LoVo (cell line): ENCODE measurements around the gene SCAI.
A peak's percentile ranks its signal among the peaks of the same experiment; 100 is the strongest.
"Not testable (repeated sequence)": the region's sequence is repeated elsewhere in the genome, so short reads cannot be mapped to it uniquely, and the experiment has no call there.

Experiments
- DNase-seq: peaks from one replicate; pipeline ENCODE4 v3.0.0-alpha.2; 2016; ENCODE audit warnings: low spot score

Gene SCAI

DNA sequence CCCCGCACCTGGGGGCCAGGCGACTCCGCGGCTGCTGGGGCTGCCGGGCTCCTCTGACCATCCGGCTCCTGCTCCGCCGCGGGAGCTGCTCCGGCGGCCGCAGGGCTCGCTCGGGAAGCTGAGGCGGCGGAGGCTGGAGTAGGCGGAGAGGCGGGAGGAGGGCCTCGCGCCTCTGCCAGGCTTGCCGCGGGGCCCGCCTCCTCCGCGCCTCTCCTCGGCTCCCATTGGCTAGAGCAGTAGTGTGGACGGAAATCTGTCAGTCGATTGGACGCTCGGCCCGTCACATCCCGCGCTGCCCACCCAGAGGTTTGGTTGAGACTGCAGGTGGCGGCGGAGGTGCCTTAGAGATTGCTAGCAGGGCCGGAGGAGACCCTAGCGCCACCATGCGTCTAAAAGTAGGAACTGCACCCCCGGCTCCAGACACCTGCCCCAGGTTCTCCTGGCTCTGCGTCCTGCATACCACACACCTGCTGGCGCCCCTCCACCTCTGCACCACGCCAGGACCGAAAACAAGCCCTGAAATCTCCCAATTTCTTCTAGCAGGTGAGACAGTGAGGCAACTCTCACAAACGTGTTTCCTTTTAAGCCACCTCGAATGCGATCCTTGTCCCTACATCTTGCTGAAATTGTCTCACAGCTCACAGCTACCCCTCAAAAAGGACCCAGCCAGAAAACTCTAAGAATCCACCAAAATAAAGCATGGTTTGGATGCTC lies at the start of gene SCAI:
SCAI (minus strand) TSS at position 152 of the 714 bp plus-strand sequence; CDS start at position 61, 91 bp downstream.
- peak; percentile 99 for DNase-seq

DNA sequence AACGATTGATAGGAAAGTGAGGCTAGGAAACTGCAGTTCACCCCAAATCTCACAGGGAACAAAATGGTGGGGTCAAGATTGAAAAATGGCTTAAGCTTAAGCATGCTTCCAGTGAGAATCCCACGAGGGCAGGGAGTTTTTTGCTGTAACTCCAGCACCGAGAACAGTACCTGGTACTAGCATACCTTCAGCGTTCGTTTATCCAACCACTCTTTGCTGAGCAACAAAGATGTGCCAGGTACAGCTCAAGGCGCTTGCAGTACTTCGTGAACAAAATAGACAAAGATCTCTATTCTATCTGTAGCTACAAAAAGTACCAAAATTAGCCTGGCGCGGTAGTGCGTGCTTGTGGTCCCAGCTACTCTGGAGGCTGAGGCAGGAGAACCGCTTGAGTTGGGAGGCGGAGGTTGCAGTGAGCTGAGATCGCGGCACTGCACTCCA lies 47.1 kb upstream of the SCAI start:
- no peak for DNase-seq

DNA sequence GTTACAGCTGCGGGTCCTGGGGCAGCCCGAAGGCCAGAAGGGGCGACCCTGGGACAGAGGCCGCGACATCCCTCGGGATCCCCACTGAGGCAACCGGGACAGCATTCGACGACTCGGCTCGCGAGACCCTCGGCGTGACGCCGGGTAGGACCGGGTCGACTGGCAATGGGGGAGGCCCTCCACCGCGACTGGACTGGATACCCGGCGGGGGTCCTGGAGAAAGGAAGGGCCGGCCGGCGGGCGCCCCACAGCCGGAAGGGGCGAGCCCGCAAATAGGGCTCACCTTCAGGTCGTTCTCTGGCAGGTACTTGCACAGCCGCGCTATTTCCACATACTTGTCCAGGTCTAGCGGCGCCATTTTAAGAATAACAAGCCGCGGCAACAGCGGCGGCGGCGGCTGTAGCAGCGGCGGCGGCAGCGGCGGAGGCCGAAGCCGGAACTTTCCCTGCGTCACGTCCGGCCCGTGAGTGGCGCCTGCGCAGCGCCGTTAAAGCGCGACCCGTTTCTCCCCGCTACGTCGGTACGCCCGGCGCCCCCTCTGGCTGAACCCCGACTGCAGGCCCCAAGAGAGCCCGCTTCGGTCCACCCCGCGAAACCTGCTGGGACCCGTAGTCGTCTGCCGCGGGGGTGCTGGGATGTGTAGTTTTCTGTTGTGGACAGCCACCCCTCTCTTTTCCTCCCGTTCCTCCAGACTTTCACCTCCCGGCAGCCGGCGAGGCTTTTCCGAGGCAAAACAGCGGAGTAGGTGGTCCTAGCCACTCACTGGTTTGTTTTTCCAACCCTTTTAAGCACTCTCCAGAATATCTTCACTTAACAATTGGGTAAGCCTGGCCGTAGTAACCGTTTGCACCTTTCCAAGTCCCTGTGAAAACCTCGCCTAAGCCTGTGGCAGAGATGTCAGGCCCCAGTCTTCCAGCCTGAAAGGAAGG lies 46.3 kb upstream of the SCAI start, which contains the start of gene PPP6C:
PPP6C (minus strand) TSS at position 443 of the 929 bp plus-strand sequence; CDS start at position 358, 85 bp downstream.
- DNase-seq, result peak; percentile 93

DNA sequence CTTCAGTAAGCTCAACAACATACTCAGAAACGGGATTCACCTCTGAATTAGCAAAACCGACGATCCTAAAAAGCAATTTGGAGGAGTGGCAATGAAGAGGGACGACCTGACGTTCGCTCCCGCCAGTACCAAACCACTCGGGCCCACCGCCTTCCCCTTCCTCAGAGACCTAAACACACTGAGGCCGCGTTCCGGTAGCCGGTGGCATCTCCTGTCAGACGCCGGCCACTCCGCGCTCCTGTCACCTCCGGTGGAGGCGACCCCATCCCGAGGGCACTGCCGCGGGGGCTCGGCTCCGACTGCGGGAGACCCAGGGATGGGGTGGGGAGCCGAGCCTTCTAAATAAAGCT lies 45.7 kb upstream of the SCAI start:
- DNase-seq, result no peak

DNA sequence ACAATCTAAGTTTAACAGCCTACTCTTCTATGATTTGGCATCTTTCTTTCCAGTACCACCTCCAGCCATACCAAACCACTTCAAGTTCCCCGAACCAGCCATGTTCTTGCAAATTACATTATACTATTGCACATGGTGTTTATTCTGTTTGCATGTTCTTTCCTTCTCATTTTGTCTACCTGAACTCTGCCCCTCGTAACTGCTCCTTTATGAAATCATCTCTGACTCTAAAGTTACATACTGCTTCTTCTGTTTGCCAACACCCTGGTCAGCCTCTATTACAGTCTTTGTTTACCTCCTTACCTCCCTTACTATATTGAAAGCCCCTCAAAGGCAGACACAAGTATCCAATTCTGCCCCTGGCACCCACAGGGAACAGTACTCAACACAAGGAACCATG lies 40.2 kb upstream of the SCAI start:
- no peak for DNase-seq

DNA sequence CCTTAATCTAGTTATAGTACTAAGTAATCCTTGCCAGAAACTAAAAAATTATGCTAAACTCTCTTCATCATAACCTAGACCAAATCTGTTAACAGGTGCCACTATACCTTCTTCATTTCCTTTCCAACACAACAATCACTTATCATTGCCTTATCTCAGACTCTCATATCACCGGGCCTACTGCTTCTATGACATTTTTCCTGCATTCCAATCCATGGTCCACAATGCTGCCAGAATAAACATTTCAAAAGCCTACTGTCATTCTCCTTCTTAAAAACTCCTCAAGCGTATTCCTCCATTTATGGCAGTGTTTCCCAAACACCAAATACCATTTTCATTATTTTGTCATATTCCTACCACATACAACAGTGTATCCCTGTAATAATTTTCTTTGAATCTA lies 39.7 kb upstream of the SCAI start:
- no peak for DNase-seq

DNA sequence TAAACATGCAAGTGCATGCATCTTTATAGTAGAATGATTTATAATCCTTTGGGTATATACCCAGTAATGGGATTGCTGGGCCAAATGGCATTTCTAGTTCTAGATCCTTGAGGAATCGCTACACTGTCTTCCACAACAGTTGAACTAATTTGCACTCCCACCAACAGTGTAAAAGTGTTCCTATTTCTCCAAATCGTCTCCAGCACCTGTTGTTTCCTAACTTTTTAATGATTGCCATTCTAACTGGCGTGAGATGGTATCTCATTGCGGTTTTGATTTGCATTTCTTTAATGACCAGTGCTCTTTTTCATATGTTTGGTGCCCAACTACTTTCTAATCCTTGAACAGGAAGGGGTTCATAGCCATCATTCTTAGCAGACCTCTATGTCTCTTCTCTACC lies 38.4 kb upstream of the SCAI start:
- DNase-seq, result not testable (repeated sequence)

DNA sequence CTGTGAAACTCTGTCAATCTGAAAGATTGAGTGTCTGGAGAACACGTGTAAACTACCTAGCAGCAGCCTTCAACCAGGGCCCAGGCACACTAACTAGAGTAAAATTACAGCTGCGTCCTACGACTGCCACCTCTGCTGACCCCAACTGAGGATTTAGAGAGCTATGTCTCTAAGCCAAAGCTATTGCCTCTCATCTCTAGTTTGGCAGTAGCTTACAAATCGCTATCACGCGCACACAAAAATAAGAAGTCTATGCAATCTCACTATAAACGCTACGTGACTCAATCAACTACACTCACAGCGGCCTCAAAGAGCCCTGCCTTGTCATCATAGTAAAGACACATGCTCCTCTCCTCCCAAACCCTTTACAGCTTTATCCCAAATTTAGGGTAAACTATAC lies 37.5 kb upstream of the SCAI start:
- DNase-seq, result no peak

DNA sequence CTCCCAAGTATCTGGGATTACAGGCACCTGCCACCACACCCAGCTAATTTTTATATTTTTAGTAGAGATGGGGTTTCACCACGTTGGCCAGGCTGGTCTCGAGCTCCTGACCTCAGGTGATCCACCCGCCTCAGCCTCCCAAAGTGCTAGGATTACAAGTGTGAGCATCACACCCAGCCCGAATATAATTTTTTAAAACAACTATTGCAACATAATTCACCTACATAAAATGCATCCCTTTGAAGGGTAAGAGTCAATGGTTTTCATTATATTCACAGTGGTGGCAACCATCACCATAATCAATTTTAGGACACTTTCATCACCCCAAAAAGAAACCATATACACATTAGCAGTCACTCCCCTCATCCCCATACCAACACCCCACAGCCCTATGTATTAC lies 36.4 kb upstream of the SCAI start:
- DNase-seq, result not testable (repeated sequence)

DNA sequence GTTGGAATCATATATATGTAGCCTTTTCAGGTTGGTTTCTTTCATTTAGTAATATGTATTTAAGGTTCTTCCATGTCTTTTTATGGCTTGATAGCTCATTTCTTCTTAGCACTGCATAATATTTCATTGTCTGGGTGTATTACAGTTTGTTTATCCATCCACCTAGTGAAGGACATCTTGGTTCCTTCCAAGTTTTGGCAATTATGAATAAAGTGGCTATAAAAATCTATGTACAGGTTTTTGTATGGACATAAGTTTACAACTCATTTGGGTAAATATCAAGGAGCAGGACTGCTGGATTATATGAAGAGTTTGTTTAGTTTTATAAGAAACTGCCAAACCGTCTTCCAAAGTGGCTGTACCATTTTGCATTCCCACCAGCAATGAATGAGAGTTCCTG lies 34.6 kb upstream of the SCAI start:
- DNase-seq, result no peak

DNA sequence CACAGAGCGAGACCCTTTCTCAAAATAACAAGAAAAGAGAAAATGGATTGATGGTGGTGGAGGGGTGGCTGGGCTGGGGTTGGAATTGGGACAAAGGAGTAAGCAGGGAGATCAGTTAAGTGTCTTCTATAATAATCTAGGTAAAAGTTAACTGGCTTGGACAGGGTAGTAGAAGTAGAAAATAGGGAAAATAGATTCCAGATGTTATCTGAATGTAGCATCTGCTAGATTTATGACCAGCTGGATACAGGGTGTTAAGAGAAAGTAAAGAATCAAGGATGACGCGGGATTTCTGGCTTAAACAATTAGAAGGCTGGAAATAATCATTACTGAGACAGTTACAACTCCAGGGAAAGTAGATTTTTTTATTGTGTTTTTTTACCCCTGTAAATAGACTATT lies 33.3 kb upstream of the SCAI start:
- no peak for DNase-seq

DNA sequence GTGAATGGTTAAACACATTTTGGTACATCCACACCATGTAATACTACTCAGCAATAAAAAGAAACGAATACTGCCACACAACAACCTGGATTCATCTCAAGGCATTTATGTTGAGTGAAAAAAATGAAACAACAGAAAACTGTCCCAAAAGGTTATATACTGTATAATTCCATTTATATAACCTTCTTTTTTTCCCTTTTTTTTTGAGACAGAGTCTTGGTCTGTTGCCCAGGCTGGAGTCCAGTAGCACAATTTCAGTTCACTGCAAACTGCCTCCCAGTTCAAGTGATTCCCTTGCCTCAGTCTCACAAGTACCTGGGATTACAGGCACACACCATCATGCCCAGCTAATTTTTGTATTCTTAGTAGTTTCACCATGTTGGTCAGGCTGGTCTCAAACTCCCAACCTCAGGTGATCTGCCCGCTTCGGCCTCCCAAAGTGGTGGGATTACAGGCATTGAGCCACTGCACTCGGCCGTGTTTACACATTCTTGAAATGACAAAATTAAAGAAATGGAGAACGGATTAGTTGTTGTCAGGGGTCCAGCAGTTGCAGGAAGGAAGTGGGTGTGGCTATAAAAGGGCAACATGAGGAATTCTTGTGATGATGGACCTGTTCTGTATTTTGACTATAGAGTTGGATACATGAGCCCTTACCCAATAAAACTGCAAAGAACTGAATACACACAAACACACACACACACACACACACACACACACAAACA lies 28.9 kb upstream of the SCAI start:
- no peak for DNase-seq

DNA sequence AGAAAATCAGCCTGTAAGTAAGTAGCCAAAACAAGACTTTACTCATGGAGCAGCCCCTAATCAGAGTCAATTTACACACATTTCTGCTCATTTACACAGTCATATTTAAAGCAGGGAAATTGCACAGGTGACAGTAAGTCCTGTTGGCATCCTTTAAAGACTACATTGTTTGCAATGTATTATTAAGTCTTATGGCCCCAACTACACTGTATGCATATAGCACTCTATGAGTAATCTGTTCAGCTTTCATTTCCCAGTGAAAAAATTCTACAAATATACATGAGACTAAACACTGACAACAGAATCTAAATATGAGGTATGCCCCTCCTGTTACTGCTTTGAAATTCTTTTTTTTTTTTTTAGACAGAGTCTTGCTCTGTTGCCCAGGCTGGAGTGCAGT lies 26.6 kb upstream of the SCAI start:
- no peak for DNase-seq

DNA sequence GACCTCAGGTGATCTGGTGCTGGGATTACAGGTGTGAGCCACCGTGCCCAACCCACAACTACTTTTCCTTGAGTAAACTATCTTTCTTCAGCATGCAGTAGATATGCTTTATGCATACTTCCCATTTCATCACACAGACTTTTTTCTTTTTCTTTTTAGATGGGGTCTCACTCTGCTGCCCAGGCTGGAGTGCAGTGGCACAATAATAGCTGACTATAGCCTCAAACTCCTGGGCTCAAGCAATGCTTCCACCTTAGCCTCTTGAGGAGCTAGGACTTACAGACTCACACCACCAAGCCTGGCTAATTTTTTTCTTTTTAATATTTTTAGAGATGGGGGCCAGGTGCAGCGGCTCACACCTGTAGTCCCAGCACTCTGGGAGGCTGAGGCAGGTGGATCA lies 23.4 kb upstream of the SCAI start:
- no peak for DNase-seq

DNA sequence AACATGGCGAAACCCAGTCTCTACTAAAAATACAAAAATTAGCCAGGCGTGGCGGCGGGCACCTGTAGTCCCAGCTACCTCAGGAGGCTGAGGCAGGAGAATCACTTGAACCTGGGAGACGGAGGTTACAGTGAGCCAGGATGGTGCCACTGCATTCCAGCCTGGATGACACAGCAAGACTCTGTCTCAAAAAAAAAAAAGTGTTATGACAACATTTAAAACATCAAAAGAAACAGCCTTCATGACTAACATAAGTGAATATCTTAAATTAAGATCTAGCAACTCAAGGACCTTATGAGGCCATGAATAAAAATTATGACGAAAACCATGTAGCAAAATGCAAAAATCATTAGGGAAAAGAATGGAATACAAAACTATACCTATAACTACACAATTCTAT lies 19.6 kb upstream of the SCAI start:
- not testable (repeated sequence) for DNase-seq

DNA sequence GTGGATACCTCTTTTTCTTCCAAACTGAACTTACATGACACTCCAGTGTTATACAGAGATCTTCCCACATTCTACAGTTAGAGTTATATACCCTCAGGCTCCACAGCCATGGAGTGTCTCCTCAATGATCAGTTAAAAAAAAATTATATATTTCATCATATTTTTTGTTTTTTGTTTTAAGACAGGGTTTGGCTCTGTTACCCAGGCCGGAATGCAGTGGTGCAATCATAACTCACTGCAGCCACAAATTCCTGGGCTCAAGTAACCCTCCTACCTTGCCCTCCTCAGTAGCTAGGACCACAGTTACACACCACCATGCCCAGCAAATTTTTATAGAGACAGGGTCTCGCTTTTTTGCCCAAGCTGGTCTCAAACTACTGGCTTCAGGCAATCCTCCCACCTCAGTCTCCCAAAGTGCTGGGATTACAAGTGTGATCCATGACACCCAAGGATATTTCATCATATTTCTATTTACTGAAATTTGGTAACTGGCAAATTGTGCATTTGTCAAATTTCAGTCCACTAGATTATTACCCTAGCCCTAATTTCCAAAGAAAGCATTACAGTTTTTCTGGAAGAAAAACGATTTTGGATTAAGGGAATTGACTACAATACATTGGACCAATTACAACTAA lies 18.1 kb upstream of the SCAI start:
- no peak for DNase-seq

DNA sequence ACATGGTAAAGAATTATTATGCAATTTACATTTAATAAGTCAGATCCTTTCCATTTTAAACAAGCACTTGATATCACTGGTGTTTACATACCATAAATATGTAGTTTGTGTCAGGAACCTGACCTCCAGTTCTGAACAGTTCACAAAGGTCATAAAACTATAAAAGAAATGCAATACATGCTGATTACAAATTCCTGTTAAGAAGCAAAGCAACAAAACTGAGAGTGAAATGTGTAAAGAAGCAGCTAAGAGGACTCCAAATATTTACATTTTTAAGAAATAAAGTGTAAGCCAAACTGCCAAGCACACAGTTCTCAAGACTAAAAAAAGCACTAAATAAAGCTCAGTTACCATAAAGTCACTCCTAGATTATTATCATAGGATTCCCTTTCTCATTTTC lies 17.4 kb upstream of the SCAI start:
- DNase-seq, result no peak

DNA sequence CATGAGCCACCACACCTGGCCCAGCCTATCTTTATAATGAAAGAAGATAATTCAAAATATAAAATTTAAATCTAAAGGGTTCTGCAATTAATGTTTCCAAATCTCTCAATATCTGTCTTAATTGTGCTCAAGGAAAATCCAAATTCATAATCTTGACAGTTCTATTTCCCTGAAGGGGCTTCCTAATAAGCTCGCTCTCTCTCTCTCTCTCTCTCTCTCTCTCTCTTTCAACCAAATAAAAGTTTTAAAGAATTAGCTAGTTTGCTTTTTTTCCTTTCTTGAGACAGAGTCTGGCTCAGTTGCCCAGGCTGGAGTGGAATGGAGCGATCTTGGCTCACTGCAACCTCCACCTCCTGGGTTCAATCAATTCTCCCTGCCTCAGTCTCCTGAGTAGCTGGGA lies 13.2 kb upstream of the SCAI start:
- no peak for DNase-seq

DNA sequence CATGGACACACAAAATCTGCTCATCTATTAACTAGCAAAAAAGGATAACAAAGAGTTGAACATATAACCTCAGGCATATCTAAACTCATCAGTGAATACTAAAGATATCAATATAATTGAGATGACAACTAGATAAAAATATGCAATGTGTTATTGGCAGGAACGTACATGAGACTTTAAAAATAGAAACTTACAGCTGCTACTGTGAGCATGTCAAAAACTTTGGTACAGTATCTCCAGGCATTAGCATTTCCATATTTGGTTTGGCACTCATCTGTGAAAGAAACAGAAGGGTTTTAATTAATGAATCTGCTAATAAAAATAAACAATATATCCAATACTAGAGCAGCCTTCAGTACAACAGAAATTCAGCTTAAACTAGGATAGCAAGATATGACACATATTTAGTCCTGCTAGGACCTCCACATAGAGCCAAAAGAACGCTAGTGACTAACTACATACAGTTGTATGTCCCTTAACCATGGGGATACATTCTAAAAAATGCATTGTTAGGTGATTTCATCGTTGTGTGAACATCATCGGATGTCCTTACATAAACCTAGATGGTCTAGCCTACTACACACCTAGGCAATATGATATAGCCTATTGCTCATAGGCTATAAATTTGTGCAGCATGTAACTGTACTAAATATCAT lies 10.5 kb upstream of the SCAI start:
- DNase-seq, result no peak

DNA sequence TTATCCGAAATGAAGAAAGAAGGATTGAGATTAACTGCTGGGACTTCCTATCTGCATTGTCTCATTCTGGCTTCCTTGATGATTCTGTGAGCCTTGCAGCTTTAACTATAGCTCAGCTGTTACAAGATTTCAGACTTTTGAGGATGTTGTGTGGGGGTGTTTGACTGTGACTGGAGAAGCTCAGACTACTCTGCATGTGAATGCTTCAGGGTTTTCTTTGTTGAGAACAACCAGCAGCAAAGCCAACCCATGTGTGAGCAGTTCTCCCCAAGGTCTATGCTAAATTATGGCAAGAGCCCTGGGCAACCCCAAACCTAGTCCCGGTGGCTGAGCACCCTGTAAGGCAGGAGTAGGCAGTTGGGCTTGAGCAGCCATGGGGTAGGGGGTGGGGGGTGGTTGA lies 8.4 kb upstream of the SCAI start:
- no peak for DNase-seq
